Mesothelial cell of epicardium (in vitro differentiated cells): ENCODE data around the gene AP2A1. TPM values are rescaled to one million over a fixed set of nuclear protein-coding genes. Genes with fewer than 3 reads are reported as not detected.

ENCODE experiments used
- DNase-seq, 2 experiments: peaks; one replicate each; pipeline ENCODE4 v3.0.0; 2021; ENCODE audit warnings: low spot score in 2 of 2; ENCODE audit not compliant: unreplicated experiment in 2 of 2
- H3K27ac Mint-ChIP-seq: 2 replicates; pipeline ENCODE4 v1.8.0; 2021; ENCODE audit warnings: mixed read lengths
- H3K27me3 Mint-ChIP-seq: 2 replicates; pipeline ENCODE4 v1.8.0; 2021; ENCODE audit warnings: low read depth, mixed read lengths
- H3K36me3 Mint-ChIP-seq: 2 replicates; pipeline ENCODE4 v1.8.0; 2021; ENCODE audit warnings: mixed read lengths
- H3K4me1 Mint-ChIP-seq: 2 replicates; pipeline ENCODE4 v1.8.0; 2021; ENCODE audit warnings: mixed read lengths
- H3K4me3 Mint-ChIP-seq: 2 replicates; pipeline ENCODE4 v1.8.0; 2021; ENCODE audit warnings: mild to moderate bottlenecking, moderate library complexity, mixed read lengths
- H3K9me3 Mint-ChIP-seq: 2 replicates; pipeline ENCODE4 v1.8.0; 2021; ENCODE audit warnings: mixed read lengths
- CTCF ChIP-seq: fragments of 200-600 bp; sonication (generic); IDR thresholded peaks from one replicate; pipeline ENCODE4 v1.5.0; 2021; ENCODE audit warnings: antibody characterized with exemption; ENCODE audit not compliant: unreplicated experiment
- total RNA-seq: library from RNA; stranded (reverse); gene quantifications from 3 replicates; pipeline ENCODE4 v1.2.1, GENCODE V29; 2021

Gene AP2A1
- total RNA-seq, 1 donor from 2014 or later: 85.2 TPM

- H3K4me1 Mint-ChIP-seq: no peaks in the 10 kb centered on the region
- no peak for TF ChIP-seq CTCF
- peaks cover 6% of the 10 kb centered on the region for H3K9me3 Mint-ChIP-seq
- no peak for DNase-seq
- no peak overlapping the region for H3K4me3 Mint-ChIP-seq
- H3K36me3 Mint-ChIP-seq: peaks cover 20% of the 10 kb centered on the region
- no peak overlapping the region for H3K27ac Mint-ChIP-seq
- H3K27me3 Mint-ChIP-seq: no peaks in the 10 kb centered on the region
Measured at GRCh38 chr19:49844138-49845095, 77.6 kb downstream of the AP2A1 start.

DNA sequence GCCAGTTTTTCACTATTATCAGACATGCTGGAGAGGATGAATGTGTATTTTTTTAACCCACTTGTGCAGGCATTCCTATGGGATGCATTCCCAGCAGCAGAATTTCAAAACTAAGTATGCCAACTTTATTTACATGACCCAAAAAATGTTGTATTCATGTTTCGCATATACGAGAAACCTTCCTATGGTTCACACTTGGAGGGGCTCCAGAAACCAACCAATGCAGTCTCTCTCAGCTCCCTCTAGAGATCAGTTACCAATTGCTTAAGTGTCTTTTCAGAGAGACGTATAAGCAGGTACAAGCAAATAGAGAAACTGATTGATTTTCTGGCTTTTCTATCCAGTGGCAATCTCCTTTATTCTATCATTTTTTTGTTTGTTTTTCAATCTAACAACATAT lies 78.6 kb downstream of the AP2A1 start:
- no peak for TF ChIP-seq CTCF
- peaks cover 13% of the 10 kb centered on the region for H3K9me3 Mint-ChIP-seq
- peaks cover 18% of the 10 kb centered on the region for H3K36me3 Mint-ChIP-seq
- no peaks in the 10 kb centered on the region for H3K27me3 Mint-ChIP-seq
- peaks cover 6% of the 10 kb centered on the region for H3K4me1 Mint-ChIP-seq
- no peak for DNase-seq
- H3K4me3 Mint-ChIP-seq: no peak overlapping the region
- H3K27ac Mint-ChIP-seq: no peak overlapping the region

DNA sequence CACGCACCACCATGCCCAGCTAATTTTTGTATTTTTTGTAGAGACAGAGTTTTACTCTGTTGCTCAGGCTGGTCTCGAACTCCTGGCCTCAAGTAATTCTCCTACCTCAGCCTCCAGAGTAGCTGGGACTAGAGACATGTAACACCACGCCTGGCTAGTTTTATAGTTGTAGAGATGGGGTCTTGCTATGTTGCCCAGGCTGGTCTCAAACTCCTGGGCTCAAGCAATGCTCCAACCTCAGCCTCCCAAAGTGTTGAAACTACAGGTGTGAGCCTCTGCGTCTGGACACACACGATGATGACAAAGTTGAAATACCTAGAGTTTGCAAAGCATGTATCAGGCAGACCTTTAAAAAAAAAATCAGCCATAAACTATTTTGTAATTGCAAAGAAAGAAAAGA lies 79.6 kb downstream of the AP2A1 start:
- Mint-ChIP-seq H3K9me3 (peaks cover 13% of the 10 kb centered on the region), H3K36me3 (peaks cover 14% of the 10 kb centered on the region), H3K27me3 (no peaks in the 10 kb centered on the region), H3K4me3 (no peak overlapping the region), H3K27ac (no peak overlapping the region), H3K4me1 (peaks cover 6% of the 10 kb centered on the region)
- DNase-seq: no peak
- TF ChIP-seq CTCF: no peak

DNA sequence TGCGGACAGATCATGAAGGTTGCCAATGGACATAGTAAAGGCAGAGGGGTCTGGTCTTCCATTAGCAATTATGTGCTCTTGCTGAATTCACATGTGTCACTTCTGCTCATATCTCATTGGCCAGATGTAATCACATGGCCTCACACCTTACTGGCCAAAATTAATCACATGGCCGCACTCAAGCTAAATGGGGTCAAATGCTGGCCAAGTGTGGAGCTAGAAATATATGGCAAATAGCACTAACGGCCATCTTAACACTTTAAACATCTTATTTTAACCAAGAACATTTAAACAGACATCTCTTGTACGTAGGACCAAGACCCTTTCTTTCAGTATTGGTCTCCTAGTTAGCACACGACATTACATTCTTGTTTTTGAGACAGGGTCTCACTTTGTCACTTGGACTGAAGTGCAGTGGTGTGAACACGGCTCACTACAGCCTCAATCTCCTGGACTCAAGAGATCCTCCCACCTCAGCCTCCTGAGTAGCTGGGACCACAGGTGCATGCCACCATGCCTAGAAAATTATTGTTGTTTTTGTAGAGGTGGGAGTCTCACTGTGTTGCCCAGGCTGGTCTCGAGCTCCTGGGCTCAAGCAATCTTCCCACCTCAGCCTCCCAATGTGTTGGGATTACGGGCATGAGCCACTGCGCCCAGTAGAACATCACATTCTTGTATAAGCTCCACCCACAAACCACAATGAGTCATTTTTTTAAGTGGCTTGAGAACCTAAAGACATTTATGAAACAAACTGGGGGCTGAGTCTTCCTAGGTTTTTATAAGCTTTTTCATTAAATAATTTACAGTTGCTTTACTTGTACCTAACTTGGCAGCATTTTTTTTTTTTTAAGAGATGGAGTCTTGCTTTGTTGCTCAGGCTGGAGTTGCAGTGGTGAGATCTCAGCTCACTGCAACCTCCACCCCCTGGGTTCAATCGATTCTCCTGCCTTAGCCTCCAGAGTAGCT lies 81.2 kb downstream of the AP2A1 start:
- no peak for DNase-seq
- no peak for TF ChIP-seq CTCF
- peaks cover 13% of the 10 kb centered on the region for H3K9me3 Mint-ChIP-seq
- peaks cover 18% of the 10 kb centered on the region for H3K4me1 Mint-ChIP-seq
- H3K27ac Mint-ChIP-seq: no peak overlapping the region
- H3K27me3 Mint-ChIP-seq: no peaks in the 10 kb centered on the region
- no peak overlapping the region for H3K4me3 Mint-ChIP-seq
- H3K36me3 Mint-ChIP-seq: peaks cover 14% of the 10 kb centered on the region

DNA sequence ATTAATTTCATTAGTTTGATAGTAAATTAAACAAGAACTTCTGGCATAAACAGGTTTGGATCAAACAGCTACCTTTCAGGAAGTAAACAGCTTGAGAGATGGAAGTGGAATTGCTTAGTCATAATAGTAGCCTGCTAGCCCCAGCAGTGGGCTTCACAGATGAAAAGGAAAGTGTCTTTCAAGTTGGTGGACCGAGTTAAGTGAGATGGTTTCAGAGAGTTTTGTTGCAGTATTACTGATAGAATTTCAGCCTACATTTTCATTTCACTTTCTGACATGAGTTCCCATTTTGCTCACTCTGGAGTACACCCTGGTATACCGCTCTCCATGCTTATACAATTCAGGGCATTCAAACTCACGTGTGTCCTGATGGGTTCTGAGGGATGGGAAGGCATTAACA lies 82.1 kb downstream of the AP2A1 start:
- Mint-ChIP-seq H3K4me1 (peaks cover 25% of the 10 kb centered on the region), H3K27me3 (no peaks in the 10 kb centered on the region), H3K36me3 (peaks cover 14% of the 10 kb centered on the region), H3K4me3 (no peak overlapping the region), H3K9me3 (peaks cover 13% of the 10 kb centered on the region), H3K27ac (no peak overlapping the region)
- no peak for TF ChIP-seq CTCF
- DNase-seq: no peak
